ENCODE results near the gene RASEF.

Gene RASEF

GRCh38 chr9:83027153-83027891 lies 35.6 kb downstream of the RASEF start:
- no peak overlapping the region for H2AK5ac ChIP-seq (ENCODE audit: low read depth, low read length)
- no peak overlapping the region for H3K18ac ChIP-seq (ENCODE audit: low read length)
- H3K27ac ChIP-seq (replicated peaks; ENCODE audit: low read length): no peak overlapping the region
- DNase-seq (ENCODE audit: low spot score): no peak
- H4K91ac ChIP-seq (ENCODE audit: low read depth, low read length, poor library complexity): no peak overlapping the region
- H4K8ac ChIP-seq (ENCODE audit: low read depth, low read length): no peak overlapping the region
- H3K14ac ChIP-seq (ENCODE audit: low read length): no peak overlapping the region
- no peak overlapping the region for H3K4me3 ChIP-seq (ENCODE audit: low read length in 2 of 2)
- H3K27me3 ChIP-seq (ENCODE audit: control insufficient read depth in 3 of 3, insufficient read depth in 3 of 3, low read depth in 1 of 3, low read length in 3 of 3): no peaks in the 10 kb centered on the region
- no peak overlapping the region for H2AFZ ChIP-seq (ENCODE audit: low read length)
- no peak overlapping the region for H2BK15ac ChIP-seq (ENCODE audit: low read length)
- no peak overlapping the region for H3K9ac ChIP-seq (ENCODE audit: low read depth, low read length, poor library complexity)
- H3K4ac ChIP-seq (ENCODE audit: low read length): no peak overlapping the region
- no peak overlapping the region for H2BK12ac ChIP-seq (ENCODE audit: low read length)
- H3K36me3 ChIP-seq (replicated peaks in 1 of 2; ENCODE audit: control insufficient read depth in 2 of 2, insufficient read depth in 2 of 2, low read length in 2 of 2): no peaks in the 10 kb centered on the region
- H3K4me2 ChIP-seq (ENCODE audit: insufficient read depth, low read length, poor library complexity, severe bottlenecking): no peak overlapping the region
- H3K9me3 ChIP-seq (replicated peaks in 1 of 2; ENCODE audit: control insufficient read depth in 2 of 2, insufficient read depth in 1 of 2, low read depth in 1 of 2, low read length in 2 of 2): no peaks in the 10 kb centered on the region
- no peak overlapping the region for H3K23ac ChIP-seq (ENCODE audit: low read depth, low read length, poor library complexity)
- H3K4me1 ChIP-seq (ENCODE audit: control insufficient read depth in 2 of 2, insufficient read depth in 1 of 2, low read depth in 1 of 2, low read length in 2 of 2): no peaks in the 10 kb centered on the region
- no peak overlapping the region for H2BK120ac ChIP-seq (ENCODE audit: low read depth, low read length)
- no peak overlapping the region for H2BK5ac ChIP-seq (ENCODE audit: low read length)
- no peaks in the 10 kb centered on the region for H3K79me1 ChIP-seq (ENCODE audit: low read depth, low read length)
- WGBS, 2 donors (ENCODE audit: extremely low coverage in 2 of 2, insufficient read length in 2 of 2, insufficient replicate concordance in 1 of 2): no CpG with 5 or more reads among the region's 5 CpGs

GRCh38 chr9:83024506-83025125 lies 38.3 kb downstream of the RASEF start:
- Histone ChIP-seq H3K27ac (replicated peaks; ENCODE audit: low read length) (no peak overlapping the region), H4K91ac (ENCODE audit: low read depth, low read length, poor library complexity) (no peak overlapping the region), H2BK120ac (ENCODE audit: low read depth, low read length) (no peak overlapping the region), H2BK15ac (ENCODE audit: low read length) (no peak overlapping the region), H3K4ac (ENCODE audit: low read length) (no peak overlapping the region), H2AK5ac (ENCODE audit: low read depth, low read length) (no peak overlapping the region), H4K8ac (ENCODE audit: low read depth, low read length) (no peak overlapping the region), H3K23ac (ENCODE audit: low read depth, low read length, poor library complexity) (no peak overlapping the region), H3K36me3 (replicated peaks in 1 of 2; ENCODE audit: control insufficient read depth in 2 of 2, insufficient read depth in 2 of 2, low read length in 2 of 2) (no peaks in the 10 kb centered on the region), H3K4me2 (ENCODE audit: insufficient read depth, low read length, poor library complexity, severe bottlenecking) (no peak overlapping the region), H2AFZ (ENCODE audit: low read length) (no peak overlapping the region), H2BK12ac (ENCODE audit: low read length) (no peak overlapping the region), H3K14ac (ENCODE audit: low read length) (no peak overlapping the region), H3K79me1 (ENCODE audit: low read depth, low read length) (no peaks in the 10 kb centered on the region), H2BK5ac (ENCODE audit: low read length) (no peak overlapping the region), H3K4me1 (ENCODE audit: control insufficient read depth in 2 of 2, insufficient read depth in 1 of 2, low read depth in 1 of 2, low read length in 2 of 2) (no peaks in the 10 kb centered on the region), H3K9ac (ENCODE audit: low read depth, low read length, poor library complexity) (no peak overlapping the region), H3K9me3 (replicated peaks in 1 of 2; ENCODE audit: control insufficient read depth in 2 of 2, insufficient read depth in 1 of 2, low read depth in 1 of 2, low read length in 2 of 2) (no peaks in the 10 kb centered on the region), H3K4me3 (ENCODE audit: low read length in 2 of 2) (no peak overlapping the region), H3K18ac (ENCODE audit: low read length) (no peak overlapping the region), H3K27me3 (ENCODE audit: control insufficient read depth in 3 of 3, insufficient read depth in 3 of 3, low read depth in 1 of 3, low read length in 3 of 3) (no peaks in the 10 kb centered on the region)
- WGBS, 2 donors (ENCODE audit: extremely low coverage in 2 of 2, insufficient read length in 2 of 2, insufficient replicate concordance in 1 of 2): no CpG with 5 or more reads among the region's 7 CpGs
- no peak for DNase-seq (ENCODE audit: low spot score)

GRCh38 chr9:83023151-83023550 lies 39.8 kb downstream of the RASEF start:
- H2AFZ ChIP-seq (ENCODE audit: low read length): no peak overlapping the region
- H2BK5ac ChIP-seq (ENCODE audit: low read length): no peak overlapping the region
- H3K79me1 ChIP-seq (ENCODE audit: low read depth, low read length): no peaks in the 10 kb centered on the region
- no peaks in the 10 kb centered on the region for H3K9me3 ChIP-seq (replicated peaks in 1 of 2; ENCODE audit: control insufficient read depth in 2 of 2, insufficient read depth in 1 of 2, low read depth in 1 of 2, low read length in 2 of 2)
- H4K8ac ChIP-seq (ENCODE audit: low read depth, low read length): no peak overlapping the region
- no peak overlapping the region for H3K27ac ChIP-seq (replicated peaks; ENCODE audit: low read length)
- no CpG with 5 or more reads among the region's 1 CpG for WGBS, 2 donors (ENCODE audit: extremely low coverage in 2 of 2, insufficient read length in 2 of 2, insufficient replicate concordance in 1 of 2)
- no peak overlapping the region for H3K9ac ChIP-seq (ENCODE audit: low read depth, low read length, poor library complexity)
- no peak overlapping the region for H2BK12ac ChIP-seq (ENCODE audit: low read length)
- no peak overlapping the region for H2BK120ac ChIP-seq (ENCODE audit: low read depth, low read length)
- no peak overlapping the region for H3K14ac ChIP-seq (ENCODE audit: low read length)
- no peak overlapping the region for H3K4me3 ChIP-seq (ENCODE audit: low read length in 2 of 2)
- no peak overlapping the region for H3K18ac ChIP-seq (ENCODE audit: low read length)
- no peaks in the 10 kb centered on the region for H3K27me3 ChIP-seq (ENCODE audit: control insufficient read depth in 3 of 3, insufficient read depth in 3 of 3, low read depth in 1 of 3, low read length in 3 of 3)
- H3K36me3 ChIP-seq (replicated peaks in 1 of 2; ENCODE audit: control insufficient read depth in 2 of 2, insufficient read depth in 2 of 2, low read length in 2 of 2): no peaks in the 10 kb centered on the region
- H3K23ac ChIP-seq (ENCODE audit: low read depth, low read length, poor library complexity): no peak overlapping the region
- no peak overlapping the region for H3K4ac ChIP-seq (ENCODE audit: low read length)
- no peak overlapping the region for H4K91ac ChIP-seq (ENCODE audit: low read depth, low read length, poor library complexity)
- H2AK5ac ChIP-seq (ENCODE audit: low read depth, low read length): no peak overlapping the region
- H2BK15ac ChIP-seq (ENCODE audit: low read length): no peak overlapping the region
- DNase-seq (ENCODE audit: low spot score): no peak
- H3K4me2 ChIP-seq (ENCODE audit: insufficient read depth, low read length, poor library complexity, severe bottlenecking): no peak overlapping the region
- H3K4me1 ChIP-seq (ENCODE audit: control insufficient read depth in 2 of 2, insufficient read depth in 1 of 2, low read depth in 1 of 2, low read length in 2 of 2): no peaks in the 10 kb centered on the region

GRCh38 chr9:83020864-83021263 lies 42.1 kb downstream of the RASEF start:
- H3K36me3 ChIP-seq (replicated peaks in 1 of 2; ENCODE audit: control insufficient read depth in 2 of 2, insufficient read depth in 2 of 2, low read length in 2 of 2): no peaks in the 10 kb centered on the region
- WGBS, 2 donors (ENCODE audit: extremely low coverage in 2 of 2, insufficient read length in 2 of 2, insufficient replicate concordance in 1 of 2): no CpG with 5 or more reads among the region's 2 CpGs
- no peak overlapping the region for H3K4ac ChIP-seq (ENCODE audit: low read length)
- H3K27me3 ChIP-seq (ENCODE audit: control insufficient read depth in 3 of 3, insufficient read depth in 3 of 3, low read depth in 1 of 3, low read length in 3 of 3): no peaks in the 10 kb centered on the region
- no peak overlapping the region for H3K27ac ChIP-seq (replicated peaks; ENCODE audit: low read length)
- no peak overlapping the region for H4K91ac ChIP-seq (ENCODE audit: low read depth, low read length, poor library complexity)
- DNase-seq (ENCODE audit: low spot score): no peak
- H2BK12ac ChIP-seq (ENCODE audit: low read length): no peak overlapping the region
- no peak overlapping the region for H2AK5ac ChIP-seq (ENCODE audit: low read depth, low read length)
- H2BK15ac ChIP-seq (ENCODE audit: low read length): no peak overlapping the region
- H2AFZ ChIP-seq (ENCODE audit: low read length): no peak overlapping the region
- no peak overlapping the region for H3K23ac ChIP-seq (ENCODE audit: low read depth, low read length, poor library complexity)
- no peak overlapping the region for H2BK5ac ChIP-seq (ENCODE audit: low read length)
- H2BK120ac ChIP-seq (ENCODE audit: low read depth, low read length): no peak overlapping the region
- no peak overlapping the region for H3K18ac ChIP-seq (ENCODE audit: low read length)
- no peaks in the 10 kb centered on the region for H3K79me1 ChIP-seq (ENCODE audit: low read depth, low read length)
- H3K4me3 ChIP-seq (ENCODE audit: low read length in 2 of 2): no peak overlapping the region
- no peak overlapping the region for H3K9ac ChIP-seq (ENCODE audit: low read depth, low read length, poor library complexity)
- no peak overlapping the region for H3K4me2 ChIP-seq (ENCODE audit: insufficient read depth, low read length, poor library complexity, severe bottlenecking)
- H3K4me1 ChIP-seq (ENCODE audit: control insufficient read depth in 2 of 2, insufficient read depth in 1 of 2, low read depth in 1 of 2, low read length in 2 of 2): no peaks in the 10 kb centered on the region
- no peaks in the 10 kb centered on the region for H3K9me3 ChIP-seq (replicated peaks in 1 of 2; ENCODE audit: control insufficient read depth in 2 of 2, insufficient read depth in 1 of 2, low read depth in 1 of 2, low read length in 2 of 2)
- no peak overlapping the region for H4K8ac ChIP-seq (ENCODE audit: low read depth, low read length)
- no peak overlapping the region for H3K14ac ChIP-seq (ENCODE audit: low read length)
